ENCODE measurements around the gene UTP25.
"Not testable (repeated sequence)": the region's sequence is repeated elsewhere in the genome, so short reads cannot be mapped to it uniquely, and the experiment has no call there.

Gene UTP25

GRCh38 chr1:209827384-209828262 is at the start of gene UTP25:
Gene UTP25, plus strand, starts transcription at chr1:209827972. Its CDS starts 92 bp downstream, at chr1:209828064.
- peak; percentile 92 for DNase-seq (ENCODE audit: low spot score)

- no peak for DNase-seq (ENCODE audit: low spot score)
These were observed 49.7 kb upstream of the UTP25 start for GRCh38 chr1:209778102-209778501.

- no peak for DNase-seq (ENCODE audit: low spot score)
These were observed 47.5 kb upstream of the UTP25 start for GRCh38 chr1:209780268-209780667.

- DNase-seq (ENCODE audit: low spot score), result no peak
These were observed 44.4 kb upstream of the UTP25 start for GRCh38 chr1:209783386-209783785.

- peak; percentile 98 for DNase-seq (ENCODE audit: low spot score)
These were observed 43.3 kb upstream of the UTP25 start, which contains the start of gene C1orf74 for GRCh38 chr1:209784265-209785169. Gene C1orf74, minus strand, starts transcription at chr1:209784559. Its CDS starts 925 bp downstream, at chr1:209783634.

- no peak for DNase-seq (ENCODE audit: low spot score)
These were observed 42.2 kb upstream of the UTP25 start for GRCh38 chr1:209785592-209785991.

GRCh38 chr1:209786146-209786545 is 41.6 kb upstream of the UTP25 start:
- DNase-seq (ENCODE audit: low spot score), result no peak

- no peak for DNase-seq (ENCODE audit: low spot score)
These were observed 40.2 kb upstream of the UTP25 start for GRCh38 chr1:209787551-209787950.

GRCh38 chr1:209789245-209789644 is 38.5 kb upstream of the UTP25 start:
- no peak for DNase-seq (ENCODE audit: low spot score)

GRCh38 chr1:209790286-209791193 is 37.2 kb upstream of the UTP25 start:
- DNase-seq (ENCODE audit: low spot score), result no peak

GRCh38 chr1:209791920-209792319 is 35.9 kb upstream of the UTP25 start:
- DNase-seq (ENCODE audit: low spot score), result no peak

GRCh38 chr1:209793711-209794110 is 34.1 kb upstream of the UTP25 start:
- not testable (repeated sequence) for DNase-seq (ENCODE audit: low spot score)

- DNase-seq (ENCODE audit: low spot score), result no peak
These were observed 29.7 kb upstream of the UTP25 start for GRCh38 chr1:209797978-209798639.

GRCh38 chr1:209800984-209801834 is 26.6 kb upstream of the UTP25 start:
- no peak for DNase-seq (ENCODE audit: low spot score)

GRCh38 chr1:209802117-209802779 is 25.5 kb upstream of the UTP25 start:
- DNase-seq (ENCODE audit: low spot score), result no peak

- DNase-seq (ENCODE audit: low spot score), result no peak
These were observed 25.0 kb upstream of the UTP25 start for GRCh38 chr1:209802780-209803152.

GRCh38 chr1:209803568-209803967 is 24.2 kb upstream of the UTP25 start:
- no peak for DNase-seq (ENCODE audit: low spot score)

- no peak for DNase-seq (ENCODE audit: low spot score)
These were observed 22.4 kb upstream of the UTP25 start for GRCh38 chr1:209805341-209805781.
